LNCAP (cell line): ENCODE data around the gene C16orf92.

Source experiments
- TF ChIP-seq, protein P1 (sequence below): fragments of 450-650 bp; IDR thresholded peaks from 2 replicates; pipeline ENCODE4 v1.5.1; 2017; ENCODE audit warnings: mild to moderate bottlenecking

C16orf92 gene, protein sequence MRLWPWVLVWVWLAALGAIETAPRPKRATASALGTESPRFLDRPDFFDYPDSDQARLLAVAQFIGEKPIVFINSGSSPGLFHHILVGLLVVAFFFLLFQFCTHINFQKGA

DNA sequence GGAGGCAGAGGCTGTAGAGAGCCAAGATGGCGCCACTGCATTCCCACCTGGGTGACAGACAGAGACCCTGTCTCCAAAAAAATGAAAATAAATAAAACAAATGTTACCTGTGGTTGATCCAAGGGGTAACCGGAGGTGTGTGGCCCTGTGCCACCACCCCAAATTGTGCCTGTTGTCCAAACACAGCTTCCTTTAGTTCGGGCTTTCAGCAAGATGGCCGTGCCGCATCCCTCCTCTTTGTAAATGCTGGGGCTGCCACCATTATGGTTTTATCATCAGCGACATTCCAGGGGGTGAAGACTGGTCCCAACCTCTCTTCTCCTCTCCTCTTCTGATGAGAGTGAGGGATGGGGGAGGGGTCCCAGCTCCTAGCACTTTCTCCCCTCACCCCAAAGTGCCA lies at the start of gene C16orf92:
C16orf92 (plus strand) TSS at position 312 of the 400 bp plus-strand sequence. CDS start 143 bp downstream, outside the sequence.
- TF ChIP-seq, protein P1, sequence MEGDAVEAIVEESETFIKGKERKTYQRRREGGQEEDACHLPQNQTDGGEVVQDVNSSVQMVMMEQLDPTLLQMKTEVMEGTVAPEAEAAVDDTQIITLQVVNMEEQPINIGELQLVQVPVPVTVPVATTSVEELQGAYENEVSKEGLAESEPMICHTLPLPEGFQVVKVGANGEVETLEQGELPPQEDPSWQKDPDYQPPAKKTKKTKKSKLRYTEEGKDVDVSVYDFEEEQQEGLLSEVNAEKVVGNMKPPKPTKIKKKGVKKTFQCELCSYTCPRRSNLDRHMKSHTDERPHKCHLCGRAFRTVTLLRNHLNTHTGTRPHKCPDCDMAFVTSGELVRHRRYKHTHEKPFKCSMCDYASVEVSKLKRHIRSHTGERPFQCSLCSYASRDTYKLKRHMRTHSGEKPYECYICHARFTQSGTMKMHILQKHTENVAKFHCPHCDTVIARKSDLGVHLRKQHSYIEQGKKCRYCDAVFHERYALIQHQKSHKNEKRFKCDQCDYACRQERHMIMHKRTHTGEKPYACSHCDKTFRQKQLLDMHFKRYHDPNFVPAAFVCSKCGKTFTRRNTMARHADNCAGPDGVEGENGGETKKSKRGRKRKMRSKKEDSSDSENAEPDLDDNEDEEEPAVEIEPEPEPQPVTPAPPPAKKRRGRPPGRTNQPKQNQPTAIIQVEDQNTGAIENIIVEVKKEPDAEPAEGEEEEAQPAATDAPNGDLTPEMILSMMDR = no peak

DNA sequence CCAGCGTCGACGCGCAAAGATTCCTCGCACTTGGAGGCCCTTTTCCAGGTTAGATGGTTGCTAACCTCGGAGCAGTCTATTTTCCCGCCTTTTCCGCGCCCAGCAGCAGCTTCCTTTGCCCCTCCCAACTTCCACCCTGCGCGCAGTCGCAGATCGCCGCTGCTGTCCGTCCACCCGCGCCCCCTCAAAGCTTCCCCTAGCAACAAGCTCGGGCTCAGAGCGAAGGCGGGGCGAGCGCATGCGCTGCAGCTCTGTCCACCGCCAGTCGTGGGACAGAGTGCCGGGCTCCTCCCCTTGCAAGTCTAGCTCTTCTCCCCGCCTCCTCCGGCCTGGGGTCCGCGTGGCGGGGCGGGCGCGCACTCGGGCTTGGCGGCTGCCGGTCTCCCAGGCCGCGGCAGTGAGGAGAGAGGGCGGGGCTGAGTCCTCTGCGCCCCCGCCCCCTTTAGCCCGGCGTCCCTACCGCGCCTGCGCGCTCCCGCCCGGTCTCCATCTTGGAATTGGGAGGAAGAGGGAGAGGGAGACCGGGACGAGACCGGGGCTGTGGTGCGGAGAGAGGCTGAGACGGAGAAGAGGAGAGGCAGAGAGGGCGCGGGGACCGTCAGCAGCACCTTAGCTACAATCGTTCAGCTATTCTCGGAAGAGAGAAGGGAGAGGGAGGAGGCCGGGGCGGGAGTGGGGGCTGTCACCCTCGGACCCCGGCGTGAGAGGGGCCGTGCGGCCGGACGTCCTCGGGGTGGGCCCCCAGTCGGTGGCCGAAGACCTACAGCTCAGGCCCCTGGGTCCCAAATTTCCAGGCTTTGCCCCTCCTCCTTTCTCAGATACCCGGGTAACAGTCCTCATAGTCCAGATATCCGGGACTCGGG lies 49.4 kb upstream of the C16orf92 start, which contains the start of gene TAOK2:
TAOK2 (plus strand) TSS at position 485 of the 863 bp plus-strand sequence. CDS start 3,905 bp downstream, outside the sequence.
- TF ChIP-seq, protein P1 = no peak

DNA sequence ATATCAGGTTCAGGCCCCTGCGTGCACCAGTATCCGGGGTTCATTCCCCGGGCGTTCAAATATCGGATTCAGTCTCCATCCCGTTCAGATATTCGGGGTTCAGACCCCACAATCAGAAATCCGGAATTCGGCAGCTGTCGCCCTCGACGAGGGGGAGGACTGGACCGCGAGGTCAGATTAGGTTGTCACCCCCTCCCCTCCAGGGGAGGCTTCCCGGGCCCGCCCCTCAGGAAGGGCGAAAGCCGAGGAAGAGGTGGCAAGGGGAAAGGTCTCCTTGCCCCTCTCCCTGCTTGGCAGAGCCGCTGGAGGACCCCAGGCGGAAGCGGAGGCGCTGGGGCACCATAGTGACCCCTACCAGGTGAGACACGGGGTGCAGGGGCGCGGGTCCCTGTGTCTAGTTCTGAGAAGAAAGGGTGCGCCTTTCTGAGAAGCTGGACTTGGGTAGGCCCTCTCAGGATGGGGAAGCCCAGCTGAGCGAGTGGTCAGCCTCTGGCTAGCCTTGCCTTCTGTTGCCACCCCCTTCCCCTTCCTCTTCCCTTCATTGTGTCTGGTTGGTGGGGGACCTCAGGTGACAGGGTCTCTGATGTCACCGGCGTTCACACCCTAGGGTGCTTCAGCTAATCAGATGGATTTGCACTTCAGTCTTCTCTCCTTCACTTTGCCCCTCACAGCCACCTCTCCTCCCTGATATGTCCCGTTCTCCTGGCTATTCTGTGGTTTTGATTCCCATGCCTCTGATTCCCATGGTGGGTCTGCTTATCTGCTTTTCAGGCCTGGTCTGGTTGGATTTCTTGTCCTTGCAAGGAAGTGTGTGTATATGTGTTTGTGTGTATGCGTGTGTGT lies 48.5 kb upstream of the C16orf92 start:
- TF ChIP-seq, protein P1 = no peak

DNA sequence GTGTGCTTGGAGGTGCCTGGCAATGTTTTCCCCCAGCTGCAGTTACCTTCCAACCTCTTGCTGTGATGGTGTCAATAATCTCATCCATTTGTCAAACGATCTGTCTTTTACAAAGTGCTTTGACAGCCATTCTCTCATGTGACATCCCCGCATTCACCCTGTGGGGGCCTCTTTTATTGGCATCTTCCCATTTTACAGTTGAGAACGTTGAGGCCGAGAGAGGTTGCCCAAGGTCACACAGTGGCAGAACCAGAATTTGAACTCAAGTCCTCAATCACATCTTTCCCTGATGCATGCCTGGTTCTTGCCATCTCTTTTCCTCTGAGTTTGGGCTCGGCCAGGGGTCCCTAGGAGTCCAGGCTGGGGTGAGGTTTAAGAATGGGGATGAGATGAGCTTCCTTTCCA lies 47.9 kb upstream of the C16orf92 start:
- TF ChIP-seq, protein P1 = no peak

DNA sequence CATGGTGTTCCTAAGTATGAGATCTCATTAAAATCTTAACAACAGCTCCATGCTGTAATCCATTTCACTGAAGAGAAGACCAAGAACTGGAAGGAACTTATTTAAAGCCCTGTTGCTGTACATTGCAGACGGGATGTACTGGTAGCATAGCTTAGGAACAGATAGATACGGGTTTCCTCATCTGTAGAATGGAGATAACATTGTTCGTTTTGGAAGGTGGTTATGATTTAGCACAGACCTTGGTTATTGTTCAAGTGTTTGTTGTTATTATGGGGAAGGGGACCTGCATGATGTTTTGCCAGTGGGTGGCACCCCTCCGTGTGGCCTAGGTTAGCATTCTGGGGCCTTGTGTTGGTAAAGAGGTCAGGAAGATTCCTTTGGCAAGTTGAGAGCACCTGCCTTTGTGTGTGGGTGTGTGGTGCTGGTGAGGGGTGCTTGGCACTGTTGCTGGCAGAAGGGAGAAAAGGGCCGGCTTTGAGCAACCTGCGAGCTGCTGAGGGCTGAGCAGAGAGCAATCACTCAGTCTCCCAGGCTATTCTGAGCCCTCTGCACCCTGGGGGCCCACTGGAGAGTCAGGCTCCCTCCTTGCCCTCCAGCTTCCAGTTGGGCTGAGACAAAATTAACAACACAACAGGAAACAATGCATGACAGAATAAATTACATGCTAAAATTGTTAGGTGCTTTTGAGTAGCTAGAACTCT lies 47.0 kb upstream of the C16orf92 start:
- TF ChIP-seq, protein P1 = no peak

DNA sequence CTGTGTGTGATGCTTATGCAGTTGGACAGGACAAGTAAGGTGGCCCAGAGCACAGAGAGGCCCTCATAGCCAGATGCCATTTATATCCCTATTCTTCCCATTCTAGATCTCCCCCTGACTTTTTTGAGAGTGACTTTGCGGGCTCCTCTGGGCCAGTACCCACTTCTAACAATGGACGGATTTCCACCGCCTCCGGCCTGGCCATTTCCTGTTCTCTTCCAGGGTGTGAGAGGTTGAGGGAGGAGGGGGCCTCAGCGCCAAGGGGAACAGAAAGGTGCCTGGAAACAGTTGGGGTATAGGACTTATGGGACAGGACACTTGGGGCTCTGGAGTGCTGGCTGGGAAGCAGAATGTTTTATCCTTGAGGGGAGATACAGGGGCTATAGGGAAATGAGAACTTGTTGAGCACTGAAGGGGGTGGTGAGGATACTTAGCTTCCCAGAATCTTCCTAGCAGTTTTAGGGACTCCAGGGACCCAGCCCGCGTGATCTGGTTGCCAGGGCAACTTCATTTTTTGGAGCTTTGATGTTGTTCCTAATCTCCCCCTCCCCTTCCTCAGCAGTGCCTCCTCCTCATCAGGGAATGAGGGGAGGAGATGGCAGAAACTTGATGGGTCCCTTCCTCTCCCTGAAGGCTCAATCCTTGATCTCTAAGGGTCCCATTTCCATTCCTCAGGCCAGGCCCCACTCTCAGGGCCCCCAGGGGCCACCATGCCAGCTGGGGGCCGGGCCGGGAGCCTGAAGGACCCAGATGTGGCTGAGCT lies 45.8 kb upstream of the C16orf92 start:
- TF ChIP-seq, protein P1 = no peak
